ENCODE measurements around the gene PSEN2. TPM values are rescaled to one million over a fixed set of nuclear protein-coding genes. Genes with fewer than 3 reads are reported as not detected.
A peak's percentile ranks its signal among the peaks of the same experiment; 100 is the strongest.
"Not testable (repeated sequence)": the region's sequence is repeated elsewhere in the genome, so short reads cannot be mapped to it uniquely, and the experiment has no call there.

Gene PSEN2
- total and polyA plus RNA-seq, 10 of the 15 experiments (the other 5 are each of a cell fraction or from before 2014, with no cell fraction given) = 0.90 to 13.3 (median 7.0) TPM

GRCh38 chr1:226845624-226846023 lies 24.8 kb upstream of the PSEN2 start:
- POLR2A ChIA-PET = no interaction called here
- in situ Hi-C loops (cut with MboI) (no loop called here), intact Hi-C loops (cut with micrococcal nuclease; ENCODE audit: unreplicated experiment) (no loop called here)
- BruUV-seq (replicated peaks) = no TSS peak
- no peak for DNase-seq (ENCODE audit: low read depth, low spot score)
- 0 out of 2 replicates have a peak overlapping the region, but pooled peaks have one; percentile 3 for H3K4me2 ChIP-seq (ENCODE audit: control insufficient read depth, insufficient read depth)
- TF ChIP-seq SPI1 (IDR thresholded peaks at IDR 0.05; ENCODE audit: borderline replicate concordance, insufficient read depth, low read depth, low read length) = peak; percentile 64; the same call in 1 of the 2 replicates
- no peak for TF ChIP-seq SMAD5 (IDR thresholded peaks at IDR 0.05; ENCODE audit: low read depth)
- SMC1A ChIA-PET (ENCODE audit: uncharacterized antibody, unreplicated experiment) = interaction anchor here (0.7 kb wide), 1 partner anchor 180 kb away, joined by 3 read pairs; no protein-coding TSS in a partner anchor
- CTCF ChIA-PET = interaction anchor here (0.8 kb wide), 1 partner anchor 49 kb away, joined by 3 read pairs; no protein-coding TSS in a partner anchor
- no peak overlapping the region for H3K9ac ChIP-seq (ENCODE audit: control insufficient read depth, insufficient read depth, low read length)
- no peaks in the 10 kb centered on the region for H3K27me3 ChIP-seq (replicated peaks in 1 of 2; ENCODE audit: control insufficient read depth in 2 of 2, insufficient read depth in 2 of 2, low read length in 1 of 2)
- no peaks in the 10 kb centered on the region for H4K20me1 ChIP-seq (ENCODE audit: control insufficient read depth, insufficient read depth)
- H3K27ac ChIP-seq (ENCODE audit: control insufficient read depth, insufficient read depth) = no peak overlapping the region
- H3K36me3 ChIP-seq (ENCODE audit: control insufficient read depth in 2 of 2, insufficient read depth in 2 of 2, low read length in 1 of 2) = no peaks in the 10 kb centered on the region
- no peaks in the 10 kb centered on the region for H3K9me3 ChIP-seq (replicated peaks; ENCODE audit: control insufficient read depth, insufficient read depth, low read length)
- peak; percentile 67 for ATAC-seq
- H3K4me3 ChIP-seq = no peak overlapping the region
- peaks cover 4% of the 10 kb centered on the region; the same call in 1 of the 2 replicates for H3K4me1 ChIP-seq (ENCODE audit: control insufficient read depth, insufficient read depth, low read length)
- FAIRE-seq = no peak
- RAD21 ChIA-PET (ENCODE audit: unreplicated experiment) = no interaction called here
- H2AFZ ChIP-seq (ENCODE audit: control insufficient read depth, low read depth, low read length) = no peak overlapping the region
- H3K79me2 ChIP-seq (ENCODE audit: control insufficient read depth, insufficient read depth, low read length) = no peaks in the 10 kb centered on the region

GRCh38 chr1:226846786-226847185 lies 23.6 kb upstream of the PSEN2 start:
- ATAC-seq (no peak), FAIRE-seq (no peak), DNase-seq (ENCODE audit: low read depth, low spot score) (no peak)
- POLR2A ChIA-PET = no interaction called here
- 92% methylated on average over 1 of the region's 1 CpG for WGBS (ENCODE audit: insufficient coverage, insufficient replicate concordance, low lambda C conversion rate, missing lambda C conversion rate)
- no peaks in the 10 kb centered on the region for H3K27me3 ChIP-seq (replicated peaks in 1 of 2; ENCODE audit: control insufficient read depth in 2 of 2, insufficient read depth in 2 of 2, low read length in 1 of 2)
- TF ChIP-seq RELB (IDR thresholded peaks at IDR 0.05; ENCODE audit: low read depth) = no peak
- no peak overlapping the region for H3K9ac ChIP-seq (ENCODE audit: control insufficient read depth, insufficient read depth, low read length)
- H3K9me3 ChIP-seq (replicated peaks; ENCODE audit: control insufficient read depth, insufficient read depth, low read length) = no peaks in the 10 kb centered on the region
- CTCF ChIA-PET = interaction anchor here (0.9 kb wide), 1 partner anchor 220 kb away, joined by 6 read pairs; no protein-coding TSS in a partner anchor
- in situ Hi-C loops (cut with MboI) (no loop called here), intact Hi-C loops (cut with micrococcal nuclease; ENCODE audit: unreplicated experiment) (no loop called here)
- H3K27ac ChIP-seq (ENCODE audit: control insufficient read depth, insufficient read depth) = no peak overlapping the region
- H3K79me2 ChIP-seq (ENCODE audit: control insufficient read depth, insufficient read depth, low read length) = no peaks in the 10 kb centered on the region
- SMC1A ChIA-PET (ENCODE audit: uncharacterized antibody, unreplicated experiment) = no interaction called here
- no peaks in the 10 kb centered on the region for H3K36me3 ChIP-seq (ENCODE audit: control insufficient read depth in 2 of 2, insufficient read depth in 2 of 2, low read length in 1 of 2)
- RAD21 ChIA-PET (ENCODE audit: unreplicated experiment) = no interaction called here
- BruUV-seq (replicated peaks) = no TSS peak
- no peak overlapping the region for H3K4me2 ChIP-seq (ENCODE audit: control insufficient read depth, insufficient read depth)
- H4K20me1 ChIP-seq (ENCODE audit: control insufficient read depth, insufficient read depth) = no peaks in the 10 kb centered on the region
- peaks cover 4% of the 10 kb centered on the region; the same call in 1 of the 2 replicates for H3K4me1 ChIP-seq (ENCODE audit: control insufficient read depth, insufficient read depth, low read length)
- H3K4me3 ChIP-seq = no peak overlapping the region
- H2AFZ ChIP-seq (ENCODE audit: control insufficient read depth, low read depth, low read length) = no peak overlapping the region

GRCh38 chr1:226854548-226854947 lies 15.9 kb upstream of the PSEN2 start:
- H3K9me3 ChIP-seq (replicated peaks; ENCODE audit: control insufficient read depth, insufficient read depth, low read length); H2AFZ ChIP-seq (ENCODE audit: control insufficient read depth, low read depth, low read length); intact Hi-C loops (cut with micrococcal nuclease; ENCODE audit: unreplicated experiment); in situ Hi-C loops (cut with MboI); FAIRE-seq; H3K36me3 ChIP-seq (ENCODE audit: control insufficient read depth in 2 of 2, insufficient read depth in 2 of 2, low read length in 1 of 2); BruUV-seq (replicated peaks); H4K20me1 ChIP-seq (ENCODE audit: control insufficient read depth, insufficient read depth); POLR2A ChIA-PET; H3K27ac ChIP-seq (ENCODE audit: control insufficient read depth, insufficient read depth); SMC1A ChIA-PET (ENCODE audit: uncharacterized antibody, unreplicated experiment); DNase-seq (ENCODE audit: low read depth, low spot score); H3K9ac ChIP-seq (ENCODE audit: control insufficient read depth, insufficient read depth, low read length); H3K79me2 ChIP-seq (ENCODE audit: control insufficient read depth, insufficient read depth, low read length); H3K4me3 ChIP-seq; H3K4me1 ChIP-seq (ENCODE audit: control insufficient read depth, insufficient read depth, low read length); H3K27me3 ChIP-seq (replicated peaks in 1 of 2; ENCODE audit: control insufficient read depth in 2 of 2, insufficient read depth in 2 of 2, low read length in 1 of 2); RAD21 ChIA-PET (ENCODE audit: unreplicated experiment); ATAC-seq; H3K4me2 ChIP-seq (ENCODE audit: control insufficient read depth, insufficient read depth): not testable (repeated sequence)
- CTCF ChIA-PET = interaction anchor here (0.6 kb wide), 1 partner anchor 306 kb away, joined by 5 read pairs; no protein-coding TSS in a partner anchor
- WGBS (ENCODE audit: insufficient coverage, insufficient replicate concordance, low lambda C conversion rate, missing lambda C conversion rate) = 45% methylated on average over 1 of the region's 1 CpG

All from GM12878 (cell line).